ENCODE data around the gene CAMSAP1. TPM values are rescaled to one million over a fixed set of nuclear protein-coding genes. Genes with fewer than 3 reads are reported as not detected.

Gene CAMSAP1
- polyA plus RNA-seq, 3 donors = 0.71 to 9.0 (median 0.75) TPM

- Mint-ChIP-seq H3K4me1 (no peaks in the 10 kb centered on the region), H3K27ac (no peak overlapping the region), H3K4me3 (no peak overlapping the region), H3K36me3 (no peaks in the 10 kb centered on the region), H3K9me3 (no peaks in the 10 kb centered on the region), H3K27me3 (ENCODE audit: low read depth in 3 of 3) (peaks cover 3 to 6% (median 5%) of the 10 kb centered on the region in 3 donors)
- Histone ChIP-seq H3K36me3 (replicated peaks in 1 of 2; ENCODE audit: control insufficient read depth in 1 of 2, insufficient read depth in 2 of 2, low read length in 2 of 2) (no peaks in the 10 kb centered on the region), H3K4me2 (replicated peaks; ENCODE audit: extremely low read depth, low read length, poor library complexity, severe bottlenecking) (no peak overlapping the region), H3K9ac (ENCODE audit: insufficient read depth, low read length, poor library complexity, severe bottlenecking) (no peak overlapping the region), H3K27ac (ENCODE audit: low read depth in 1 of 2, low read length in 2 of 2) (no peak overlapping the region), H2AFZ (ENCODE audit: insufficient read depth, low read depth, low read length, poor library complexity, severe bottlenecking) (no peak overlapping the region), H4K20me1 (ENCODE audit: insufficient read depth, low read length) (no peaks in the 10 kb centered on the region), H3K27me3 (ENCODE audit: control insufficient read depth in 2 of 2, insufficient read depth in 2 of 2, low read length in 2 of 2) (no peaks in the 10 kb centered on the region), H3K79me2 (ENCODE audit: insufficient read depth, low read length) (no peaks in the 10 kb centered on the region), H3K4me1 (ENCODE audit: control insufficient read depth in 1 of 2, insufficient read depth in 2 of 2, low read length in 2 of 2) (no peaks in the 10 kb centered on the region), H3K9me3 (replicated peaks in 1 of 2; ENCODE audit: control insufficient read depth in 1 of 2, insufficient read depth in 1 of 2, low read length in 2 of 2) (no peaks in the 10 kb centered on the region), H3K4me3 (replicated peaks in 1 of 3; ENCODE audit: low read depth in 2 of 3, low read length in 3 of 3) (no peak overlapping the region)
- DNase-seq = no peak
- intact Hi-C loops (cut with micrococcal nuclease) = no loop called here
- TF ChIP-seq, protein P1, sequence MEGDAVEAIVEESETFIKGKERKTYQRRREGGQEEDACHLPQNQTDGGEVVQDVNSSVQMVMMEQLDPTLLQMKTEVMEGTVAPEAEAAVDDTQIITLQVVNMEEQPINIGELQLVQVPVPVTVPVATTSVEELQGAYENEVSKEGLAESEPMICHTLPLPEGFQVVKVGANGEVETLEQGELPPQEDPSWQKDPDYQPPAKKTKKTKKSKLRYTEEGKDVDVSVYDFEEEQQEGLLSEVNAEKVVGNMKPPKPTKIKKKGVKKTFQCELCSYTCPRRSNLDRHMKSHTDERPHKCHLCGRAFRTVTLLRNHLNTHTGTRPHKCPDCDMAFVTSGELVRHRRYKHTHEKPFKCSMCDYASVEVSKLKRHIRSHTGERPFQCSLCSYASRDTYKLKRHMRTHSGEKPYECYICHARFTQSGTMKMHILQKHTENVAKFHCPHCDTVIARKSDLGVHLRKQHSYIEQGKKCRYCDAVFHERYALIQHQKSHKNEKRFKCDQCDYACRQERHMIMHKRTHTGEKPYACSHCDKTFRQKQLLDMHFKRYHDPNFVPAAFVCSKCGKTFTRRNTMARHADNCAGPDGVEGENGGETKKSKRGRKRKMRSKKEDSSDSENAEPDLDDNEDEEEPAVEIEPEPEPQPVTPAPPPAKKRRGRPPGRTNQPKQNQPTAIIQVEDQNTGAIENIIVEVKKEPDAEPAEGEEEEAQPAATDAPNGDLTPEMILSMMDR (IDR thresholded peaks at IDR 0.05) = no peak
- 91% methylated on average over 38 of the region's 38 CpGs for WGBS (ENCODE audit: insufficient coverage)
Observed at GRCh38 chr9:135787776-135788575, 119.4 kb downstream of the CAMSAP1 start.

DNA sequence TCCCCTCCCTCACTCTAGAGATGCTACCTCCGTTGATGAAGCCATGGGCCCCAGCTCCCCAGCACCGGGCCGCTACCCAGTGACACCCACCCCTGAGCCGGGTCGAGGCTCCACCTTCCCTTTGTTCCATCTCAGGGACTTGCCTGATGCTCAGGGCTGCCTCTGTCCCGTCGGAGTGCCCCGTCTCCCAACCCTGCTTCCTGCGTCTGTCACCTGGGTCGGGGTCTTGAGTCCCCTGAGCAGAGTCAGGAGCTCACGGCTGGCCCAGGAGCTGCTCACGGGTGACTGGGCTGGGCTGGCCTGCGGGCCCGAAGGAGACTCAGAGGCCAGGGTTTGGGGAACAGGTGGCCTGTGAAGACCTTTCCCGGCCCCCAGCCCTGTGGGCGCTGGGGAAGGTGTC lies 120.0 kb downstream of the CAMSAP1 start:
- no peaks in the 10 kb centered on the region for H3K36me3 Mint-ChIP-seq
- H3K9me3 Mint-ChIP-seq = no peaks in the 10 kb centered on the region
- no peaks in the 10 kb centered on the region for H4K20me1 ChIP-seq (ENCODE audit: insufficient read depth, low read length)
- WGBS (ENCODE audit: insufficient coverage) = 88% methylated on average over 16 of the region's 16 CpGs
- no peaks in the 10 kb centered on the region for H3K79me2 ChIP-seq (ENCODE audit: insufficient read depth, low read length)
- H3K4me1 ChIP-seq (ENCODE audit: control insufficient read depth in 1 of 2, insufficient read depth in 2 of 2, low read length in 2 of 2) = no peaks in the 10 kb centered on the region
- H3K4me1 Mint-ChIP-seq = no peaks in the 10 kb centered on the region
- no peak overlapping the region for H3K27ac Mint-ChIP-seq
- H2AFZ ChIP-seq (ENCODE audit: insufficient read depth, low read depth, low read length, poor library complexity, severe bottlenecking) = no peak overlapping the region
- H3K36me3 ChIP-seq (replicated peaks in 1 of 2; ENCODE audit: control insufficient read depth in 1 of 2, insufficient read depth in 2 of 2, low read length in 2 of 2) = no peaks in the 10 kb centered on the region
- H3K27me3 ChIP-seq (ENCODE audit: control insufficient read depth in 2 of 2, insufficient read depth in 2 of 2, low read length in 2 of 2) = no peaks in the 10 kb centered on the region
- intact Hi-C loops (cut with micrococcal nuclease) = no loop called here
- H3K4me2 ChIP-seq (replicated peaks; ENCODE audit: extremely low read depth, low read length, poor library complexity, severe bottlenecking) = no peak overlapping the region
- no peak for DNase-seq
- TF ChIP-seq, protein P1 (IDR thresholded peaks at IDR 0.05) = no peak
- no peak overlapping the region for H3K9ac ChIP-seq (ENCODE audit: insufficient read depth, low read length, poor library complexity, severe bottlenecking)
- no peaks in the 10 kb centered on the region for H3K9me3 ChIP-seq (replicated peaks in 1 of 2; ENCODE audit: control insufficient read depth in 1 of 2, insufficient read depth in 1 of 2, low read length in 2 of 2)
- H3K4me3 ChIP-seq (replicated peaks in 1 of 3; ENCODE audit: low read depth in 2 of 3, low read length in 3 of 3) = no peak overlapping the region
- no peak overlapping the region for H3K4me3 Mint-ChIP-seq
- peaks cover 3 to 8% (median 5%) of the 10 kb centered on the region in 3 donors for H3K27me3 Mint-ChIP-seq (ENCODE audit: low read depth in 3 of 3)
- H3K27ac ChIP-seq (ENCODE audit: low read depth in 1 of 2, low read length in 2 of 2) = no peak overlapping the region

Data from CD14-positive monocyte (primary cell).